ENCODE data around the gene C19orf25.

- no peak for TF ChIP-seq NR2C2 (IDR thresholded peaks at IDR 0.05; ENCODE audit: borderline replicate concordance, control insufficient read depth, insufficient read length, low read depth)
- no peak for TF ChIP-seq EP300 (IDR thresholded peaks at IDR 0.05; ENCODE audit: borderline replicate concordance in 1 of 2, control insufficient read depth in 1 of 2, low read depth in 2 of 2, low read length in 2 of 2)
- TF ChIP-seq RAD51 (IDR thresholded peaks at IDR 0.05) = no peak
- TF ChIP-seq NFXL1 (IDR thresholded peaks at IDR 0.05; ENCODE audit: borderline replicate concordance) = no peak
- no peak for TF ChIP-seq CTCF (IDR thresholded peaks at IDR 0.05 in 2 of 3, conservative IDR thresholded peaks at IDR 0.05 in 1 of 3; ENCODE audit: control insufficient read depth in 2 of 3, extremely low read depth in 1 of 3, insufficient read depth in 1 of 3, low read depth in 3 of 3, low read length in 3 of 3)
- no peak for TF ChIP-seq GABPA (IDR thresholded peaks at IDR 0.05; ENCODE audit: low read depth)
- no peak for TF ChIP-seq HSF1 (IDR thresholded peaks at IDR 0.05; ENCODE audit: low read depth, low read length)
- no peak for TF ChIP-seq ZNF274 (IDR thresholded peaks at IDR 0.05; ENCODE audit: insufficient read depth, insufficient read length)
- TF ChIP-seq POLR2A (IDR thresholded peaks at IDR 0.05; ENCODE audit: low read depth, low read length) = no peak
- no peak for TF ChIP-seq IKZF1 (conservative IDR thresholded peaks at IDR 0.05)
Measured at GRCh38 chr19:1426736-1427135, 52.3 kb downstream of the C19orf25 start.

All from GM12878 (cell line).